Panc1 (cell line): ENCODE measurements around the gene MICAL1. TPM values are rescaled to one million over a fixed set of nuclear protein-coding genes. Genes with fewer than 3 reads are reported as not detected.

Experiments
- ATAC-seq: fragments of 200-7000 bp; cut with Tn5 transposase; 2 replicates; pipeline ENCODE4 v1.9.1; 2020; ENCODE audit warnings: mild to moderate bottlenecking, moderate library complexity
- BruUV-seq: library from RNA; stranded (reverse); fragments of 400-500 nt; replicated peaks from 2 replicates; lab custom pipeline; 2021; lab: Mats Ljungman, UMichigan
- CTCF ChIA-PET: fragments of 300-600 bp; sonication (Branson Sonifier 250); formaldehyde crosslinking; loops from one replicate; lab custom pipeline; 2022; ENCODE audit warnings: antibody characterized with exemption; lab: Charles Lee
- POLR2A ChIA-PET: fragments of 300-600 bp; sonication (Branson Sonifier 250); formaldehyde crosslinking; loops from one replicate; lab custom pipeline; 2022; ENCODE audit warnings: antibody characterized with exemption; lab: Charles Lee
- DNase-seq: peaks from one replicate; pipeline ENCODE4 v3.0.0-alpha.2; 2010; ENCODE audit warnings: low read depth, low spot score
- H3K27ac ChIP-seq: 2 replicates; pipeline ENCODE4 v1.5.1; 2011; ENCODE audit warnings: mild to moderate bottlenecking, low read length, inconsistent platforms
- H3K27me3 ChIP-seq: fragments of 200-500 bp; sonication (Bioruptor generic); 2 replicates; pipeline ENCODE4 v1.6.0; 2014; ENCODE audit warnings: low read length, inconsistent platforms; ENCODE audit not compliant: control insufficient read depth, insufficient read depth
- H3K36me3 ChIP-seq: fragments of 200-500 bp; sonication (Bioruptor generic); 2 replicates; pipeline ENCODE4 v1.5.1; 2014; ENCODE audit warnings: inconsistent platforms, mild to moderate bottlenecking, low read length, moderate library complexity; ENCODE audit not compliant: control insufficient read depth, insufficient read depth
- H3K4me1 ChIP-seq: 2 replicates; pipeline ENCODE4 v1.5.1; 2011; ENCODE audit warnings: inconsistent platforms, mild to moderate bottlenecking, low read length, moderate library complexity; ENCODE audit not compliant: control insufficient read depth, insufficient read depth
- H3K4me3 ChIP-seq, 2 experiments: 2 replicates each; pipeline ENCODE4 v1.5.1; 2011 to 2012; ENCODE audit warnings: low read depth in 2 of 2, low read length in 2 of 2, mild to moderate bottlenecking in 2 of 2, inconsistent platforms in 1 of 2, moderate library complexity in 1 of 2
- H3K9me3 ChIP-seq: fragments of 200-500 bp; sonication (Bioruptor generic); 2 replicates; pipeline ENCODE4 v1.5.1; 2014; ENCODE audit warnings: low read depth, mild to moderate bottlenecking, inconsistent platforms, low read length, moderate library complexity; ENCODE audit not compliant: control insufficient read depth, insufficient read depth
- POLR2AphosphoS5 ChIP-seq: IDR thresholded peaks from 2 replicates; pipeline ENCODE4 v1.6.1; 2012; ENCODE audit warnings: mild to moderate bottlenecking, low read depth, low read length, moderate library complexity
- REST ChIP-seq, 2 experiments: IDR thresholded peaks; 2 replicates each; pipeline ENCODE4 v1.6.1; 2011 to 2012; ENCODE audit warnings: low read depth in 2 of 2, control low read depth in 1 of 2, low read length in 1 of 2, mild to moderate bottlenecking in 1 of 2, moderate library complexity in 1 of 2; ENCODE audit not compliant: insufficient read depth in 1 of 2
- SIN3A ChIP-seq: IDR thresholded peaks from 2 replicates; pipeline ENCODE4 v1.6.1; 2012; ENCODE audit warnings: low read depth, mild to moderate bottlenecking, low read length, moderate library complexity, borderline replicate concordance; ENCODE audit not compliant: insufficient read depth
- TCF7L2 ChIP-seq: IDR thresholded peaks from 2 replicates; pipeline ENCODE4 v1.6.1; 2011; ENCODE audit warnings: mild to moderate bottlenecking, low read depth, low read length, inconsistent platforms
- in situ Hi-C: cut with HindIII; loops from 2 replicates; pipeline ENCODE4 v1.10.0; 2016; ENCODE audit warnings: low sequenced_read_pairs, low pct_unique_long_range_greater_than_20kb
- intact Hi-C: fragments of 100-400 bp; cut with micrococcal nuclease; formaldehyde crosslinking; loops from one replicate; pipeline ENCODE4 v1.10.0; 2022; ENCODE audit not compliant: unreplicated experiment
- total RNA-seq: library from RNA; stranded (reverse); gene quantifications from one replicate; pipeline ENCODE4 v1.2.1, GENCODE V29; 2021; ENCODE audit not compliant: unreplicated experiment
- TF ChIP-seq, protein P1 (sequence below): fragments of 450-650 bp; IDR thresholded peaks from 2 replicates; pipeline ENCODE4 v1.5.1; 2017; ENCODE audit warnings: mild to moderate bottlenecking

The MICAL1 gene
- total RNA-seq, 1 experiment from 2014 or later, result 64.5 TPM

- Histone ChIP-seq H3K27me3 (no peaks in the 10 kb centered on the region), H3K9me3 (no peaks in the 10 kb centered on the region), H3K27ac (no peak overlapping the region), H3K4me3 (no peak overlapping the region), H3K36me3 (peaks cover 36% of the 10 kb centered on the region), H3K4me1 (peaks cover 44% of the 10 kb centered on the region)
- BruUV-seq, result no TSS peak
- intact Hi-C loops, result no loop called here
- TF ChIP-seq, protein P1, sequence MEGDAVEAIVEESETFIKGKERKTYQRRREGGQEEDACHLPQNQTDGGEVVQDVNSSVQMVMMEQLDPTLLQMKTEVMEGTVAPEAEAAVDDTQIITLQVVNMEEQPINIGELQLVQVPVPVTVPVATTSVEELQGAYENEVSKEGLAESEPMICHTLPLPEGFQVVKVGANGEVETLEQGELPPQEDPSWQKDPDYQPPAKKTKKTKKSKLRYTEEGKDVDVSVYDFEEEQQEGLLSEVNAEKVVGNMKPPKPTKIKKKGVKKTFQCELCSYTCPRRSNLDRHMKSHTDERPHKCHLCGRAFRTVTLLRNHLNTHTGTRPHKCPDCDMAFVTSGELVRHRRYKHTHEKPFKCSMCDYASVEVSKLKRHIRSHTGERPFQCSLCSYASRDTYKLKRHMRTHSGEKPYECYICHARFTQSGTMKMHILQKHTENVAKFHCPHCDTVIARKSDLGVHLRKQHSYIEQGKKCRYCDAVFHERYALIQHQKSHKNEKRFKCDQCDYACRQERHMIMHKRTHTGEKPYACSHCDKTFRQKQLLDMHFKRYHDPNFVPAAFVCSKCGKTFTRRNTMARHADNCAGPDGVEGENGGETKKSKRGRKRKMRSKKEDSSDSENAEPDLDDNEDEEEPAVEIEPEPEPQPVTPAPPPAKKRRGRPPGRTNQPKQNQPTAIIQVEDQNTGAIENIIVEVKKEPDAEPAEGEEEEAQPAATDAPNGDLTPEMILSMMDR, result no peak
- TF ChIP-seq SIN3A, result no peak
- no peak for TF ChIP-seq TCF7L2
- no peak for TF ChIP-seq POLR2AphosphoS5
- TF ChIP-seq REST (IDR thresholded peaks at IDR 0.05; ENCODE audit: insufficient read depth in 1 of 2, low read depth in 2 of 2, low read length in 1 of 2), result no peak
- ATAC-seq (no peak), DNase-seq (no peak)
- in situ Hi-C loops, result no loop called here
- POLR2A ChIA-PET, result no interaction called here
- CTCF ChIA-PET, result interaction anchor here (0.6 kb wide), 1 partner anchor 17 kb away, joined by 5 read pairs; no protein-coding TSS in a partner anchor
These were observed 21.6 kb upstream of the MICAL1 start for GRCh38 chr6:109477184-109477583.

DNA sequence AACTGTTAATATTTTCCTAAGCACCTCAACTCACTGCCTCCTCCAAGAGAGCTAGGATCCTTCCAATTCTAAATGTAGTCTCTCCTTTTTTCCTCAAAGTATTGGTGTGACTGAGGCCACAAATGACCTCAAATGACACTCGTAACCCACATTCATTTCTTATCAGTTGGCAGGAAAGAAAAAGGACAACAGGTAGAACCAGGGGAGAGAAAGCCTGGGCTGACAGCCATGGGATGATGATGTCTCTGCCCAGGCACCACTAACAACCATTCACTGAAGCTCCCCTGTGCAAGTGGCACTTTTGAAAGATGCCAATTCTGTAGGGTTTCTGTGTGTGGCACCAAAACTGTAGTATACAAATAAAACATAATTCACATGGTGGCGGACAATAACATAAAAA, 20.1 kb upstream of the MICAL1 start:
- Histone ChIP-seq H3K4me3 (no peak overlapping the region), H3K36me3 (peaks cover 42% of the 10 kb centered on the region), H3K9me3 (no peaks in the 10 kb centered on the region), H3K27ac (no peak overlapping the region), H3K27me3 (no peaks in the 10 kb centered on the region), H3K4me1 (peaks cover 30% of the 10 kb centered on the region)
- POLR2A ChIA-PET, result no interaction called here
- CTCF ChIA-PET, result interaction anchor here (0.6 kb wide), 1 partner anchor 286 kb away, joined by 5 read pairs; no protein-coding TSS in a partner anchor
- TF ChIP-seq SIN3A (no peak), REST (IDR thresholded peaks at IDR 0.05; ENCODE audit: insufficient read depth in 1 of 2, low read depth in 2 of 2, low read length in 1 of 2) (no peak), TCF7L2 (no peak), POLR2AphosphoS5 (no peak)
- TF ChIP-seq, protein P1, result no peak
- in situ Hi-C loops, result no loop called here
- BruUV-seq, result no TSS peak
- intact Hi-C loops, result no loop called here
- no peak for DNase-seq
- ATAC-seq, result no peak
